Middle frontal gyrus (tissue), 1 donor: Measurements from ENCODE around the gene TMEM151A.
"Not testable (repeated sequence)": the region's sequence is repeated elsewhere in the genome, so short reads cannot be mapped to it uniquely, and the experiment has no call there.

Experiments used
- DNase-seq: peaks from one replicate; pipeline ENCODE4 v3.0.0-alpha.2; 2015; ENCODE audit warnings: low spot score; ENCODE audit errors: extremely low spot score

TMEM151A gene

DNA sequence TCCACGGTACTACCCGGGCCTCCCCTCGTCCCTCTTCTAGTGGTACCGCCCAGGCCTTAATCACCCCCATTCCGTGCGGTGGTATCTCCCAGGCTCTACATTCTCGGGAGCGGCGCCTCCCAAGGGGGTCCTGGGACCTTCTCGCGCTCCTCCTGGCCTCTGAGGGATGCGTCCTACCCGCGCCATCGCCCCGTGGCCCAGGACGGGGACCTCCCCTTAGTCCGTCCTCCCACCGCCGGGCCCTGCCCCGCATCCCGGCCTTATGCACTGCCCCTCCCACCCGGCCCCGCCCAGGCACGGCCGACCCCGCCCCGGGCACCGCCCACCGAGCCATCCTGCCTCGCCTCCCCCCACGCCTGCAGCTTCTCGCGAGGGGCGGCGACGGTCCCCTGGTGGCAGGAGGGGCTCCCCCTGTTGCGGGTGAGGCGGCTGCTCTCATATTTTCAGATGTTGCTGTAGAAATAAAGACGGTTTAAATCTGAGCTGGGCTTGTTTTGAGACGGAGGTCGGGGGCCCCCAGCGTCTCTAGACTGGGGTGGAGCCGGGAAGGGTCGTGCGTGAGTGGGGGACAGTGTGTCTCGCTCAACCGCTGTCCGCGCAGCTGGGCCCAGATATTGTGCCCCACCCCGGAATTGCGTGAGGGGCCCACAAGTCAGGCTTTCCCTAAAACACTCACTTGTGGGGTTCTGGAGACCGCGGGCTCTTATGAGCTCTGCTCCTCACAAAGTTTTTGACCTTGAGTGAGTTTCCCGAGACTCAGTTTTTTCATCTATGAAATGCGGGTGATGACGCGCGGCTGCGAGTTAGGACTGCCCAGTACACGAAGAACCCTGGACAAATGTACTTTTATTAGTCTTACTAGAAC lies 24.1 kb upstream of the TMEM151A start:
- peak; percentile 53 for DNase-seq

GRCh38 chr11:66268244-66268951 lies 23.3 kb upstream of the TMEM151A start, which contains the start of gene RAB1B:
RAB1B (plus strand) TSS chr11:66268639; CDS start chr11:66268680, 41 bp downstream.
- peak; percentile 100 for DNase-seq

DNA sequence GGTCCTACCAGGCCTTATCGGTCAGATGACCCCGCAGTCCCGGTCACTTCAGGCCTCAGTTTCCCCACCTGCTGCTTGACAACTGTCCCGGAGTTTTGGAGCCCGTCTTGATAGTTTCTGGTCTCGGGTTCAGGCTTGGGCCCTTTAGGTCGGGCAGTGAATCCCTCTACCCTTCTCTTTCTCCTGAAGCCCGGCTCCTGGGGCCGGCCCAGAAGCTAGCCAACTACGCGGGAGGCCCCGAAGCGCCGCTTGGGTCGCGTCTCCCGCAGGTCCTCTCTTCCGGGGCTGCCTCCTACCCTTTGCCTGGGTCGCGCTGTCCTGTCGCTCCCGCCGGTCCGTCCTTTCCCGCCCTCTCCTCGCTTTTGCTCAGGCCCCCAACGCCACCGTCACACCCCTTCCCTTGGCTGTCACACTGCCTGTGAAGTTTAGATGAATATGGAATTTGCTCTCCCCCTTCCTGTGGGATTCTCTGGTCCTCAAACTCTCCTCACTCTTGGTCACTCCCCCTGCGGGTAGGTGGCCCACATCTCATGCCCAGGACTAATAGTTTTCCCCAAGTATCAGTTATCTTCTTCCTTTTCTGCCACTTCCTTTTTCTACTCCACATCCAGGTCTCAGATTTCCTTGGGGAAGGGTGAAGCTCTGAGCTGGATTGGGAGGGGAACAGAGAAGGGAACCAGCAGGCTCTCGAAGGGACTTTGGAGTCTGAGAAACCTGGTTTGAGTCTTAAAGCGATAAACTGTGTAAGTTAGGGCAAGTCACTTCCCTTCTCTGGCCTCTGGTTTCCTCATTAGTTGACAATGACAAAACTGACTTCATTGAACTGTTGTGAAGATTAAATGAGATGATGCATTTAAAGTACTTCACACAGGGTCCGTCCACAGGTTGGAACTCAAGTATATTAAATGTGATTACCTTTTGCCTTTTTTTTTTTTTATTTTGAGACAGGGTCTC lies 22.5 kb upstream of the TMEM151A start:
- DNase-seq = no peak

GRCh38 chr11:66271816-66272215 lies 19.9 kb upstream of the TMEM151A start:
- DNase-seq = no peak

GRCh38 chr11:66272596-66272995 lies 19.1 kb upstream of the TMEM151A start:
- DNase-seq = no peak

- no peak for DNase-seq
Measured at GRCh38 chr11:66274219-66274618, 17.5 kb upstream of the TMEM151A start.

GRCh38 chr11:66275396-66275795 lies 16.3 kb upstream of the TMEM151A start:
- DNase-seq = no peak

GRCh38 chr11:66275984-66276612 lies 15.6 kb upstream of the TMEM151A start:
- no peak for DNase-seq

DNA sequence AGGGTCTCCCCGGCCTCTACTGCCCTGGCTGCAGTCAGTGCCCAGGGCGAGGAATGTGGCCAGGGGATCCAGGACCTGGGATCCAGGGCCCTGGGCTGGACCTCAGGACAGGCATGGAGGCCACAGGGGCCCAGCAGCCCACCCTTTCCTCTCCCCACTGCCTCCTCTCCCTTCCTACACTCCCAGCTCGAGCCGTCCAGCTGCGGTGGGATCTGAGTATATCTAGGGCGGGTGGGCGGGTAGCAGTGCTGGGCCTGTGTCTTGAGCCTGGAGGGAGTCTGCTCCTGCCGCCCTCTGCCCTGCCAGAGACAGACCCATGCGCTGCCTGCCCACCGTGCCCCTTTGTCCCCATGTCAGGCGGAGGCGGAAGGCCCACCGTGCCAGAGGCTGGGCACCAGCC lies 15.1 kb upstream of the TMEM151A start:
- DNase-seq = not testable (repeated sequence)

GRCh38 chr11:66277064-66277463 lies 14.6 kb upstream of the TMEM151A start:
- not testable (repeated sequence) for DNase-seq

DNA sequence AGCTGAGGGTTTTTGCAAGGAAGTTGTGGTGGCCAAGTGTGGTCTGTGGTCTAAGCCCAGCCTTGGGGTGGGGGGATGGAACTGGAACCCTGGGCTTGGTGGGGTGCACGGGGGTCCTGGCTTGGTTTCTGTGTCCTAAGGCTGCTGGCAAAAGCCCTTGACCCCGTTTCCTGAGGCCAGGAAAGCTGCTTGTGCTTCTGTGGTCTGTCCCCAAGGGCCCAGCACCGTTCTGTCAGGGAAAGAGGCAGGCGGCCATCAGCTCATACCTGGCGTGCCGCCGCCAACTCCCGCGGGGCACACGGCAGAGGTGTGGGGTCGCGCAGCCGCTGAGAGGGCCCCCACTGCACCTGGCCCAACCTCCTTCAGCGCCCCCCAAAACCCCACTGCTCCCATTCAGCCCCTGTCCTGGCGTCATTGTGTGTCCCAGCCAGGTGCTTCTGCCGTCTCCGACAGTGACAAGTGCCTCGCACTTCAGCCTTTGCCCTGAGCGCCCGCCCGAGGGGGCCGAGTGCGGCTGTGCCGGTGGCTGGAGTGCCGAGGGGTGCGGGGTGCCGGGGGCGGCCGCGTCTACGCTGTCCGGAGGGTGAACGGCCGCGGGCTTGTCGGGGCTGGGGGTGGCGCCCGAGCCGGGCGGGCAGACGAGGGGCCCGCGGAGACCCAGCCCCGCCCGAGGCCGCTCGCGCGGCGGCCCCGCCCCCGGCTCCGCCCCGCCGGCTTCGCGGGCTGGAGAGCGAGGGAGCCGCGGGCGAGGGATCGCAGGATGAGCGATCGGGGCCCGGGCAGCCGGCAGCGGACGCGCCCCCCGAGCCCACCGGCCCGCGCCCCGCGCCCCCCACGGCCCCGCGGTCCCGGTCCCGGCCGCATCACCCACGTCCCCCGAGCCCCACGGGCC lies 14.0 kb upstream of the TMEM151A start, which contains the start of gene CNIH2:
TSS of gene CNIH2 (plus strand) at position 705 of the 892 bp plus-strand sequence. CDS start 282 bp downstream, outside the sequence.
- DNase-seq = no peak

DNA sequence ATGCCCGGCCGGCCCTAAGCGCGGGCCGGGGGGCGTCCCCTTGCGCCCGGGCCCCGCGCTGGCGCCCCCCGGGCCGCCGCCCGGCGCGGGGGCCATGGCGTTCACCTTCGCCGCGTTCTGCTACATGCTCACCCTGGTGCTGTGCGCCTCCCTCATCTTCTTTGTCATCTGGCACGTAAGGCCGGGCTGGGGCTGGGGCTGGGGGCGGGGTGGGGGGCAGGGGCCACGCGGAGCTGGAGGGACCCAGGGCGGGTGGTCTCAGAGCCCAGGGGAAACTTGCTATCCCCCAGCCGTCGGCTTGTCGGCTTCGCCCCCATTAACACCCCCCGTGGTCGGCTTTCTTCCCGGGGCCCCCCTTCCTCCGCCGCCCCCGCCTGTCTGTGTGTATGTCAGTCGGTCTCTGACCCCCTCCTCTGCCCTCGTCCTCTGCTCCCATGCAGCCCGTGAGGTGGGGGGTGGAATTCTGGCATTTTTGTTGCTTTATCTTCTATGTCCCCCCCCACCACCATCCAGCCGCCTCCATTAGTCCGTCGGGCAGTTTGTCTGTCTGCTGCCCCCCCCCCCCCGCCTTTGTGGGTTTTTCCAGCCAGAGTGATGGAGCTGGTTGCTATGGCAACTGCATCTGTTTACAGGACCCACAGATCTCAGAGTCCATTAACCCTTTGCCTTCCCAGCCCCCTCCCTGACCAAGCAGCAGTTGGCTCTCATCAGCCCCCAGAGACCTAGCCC lies 13.2 kb upstream of the TMEM151A start:
- DNase-seq = no peak

- no peak for DNase-seq
Measured at GRCh38 chr11:66279092-66279734, 12.5 kb upstream of the TMEM151A start.

DNA sequence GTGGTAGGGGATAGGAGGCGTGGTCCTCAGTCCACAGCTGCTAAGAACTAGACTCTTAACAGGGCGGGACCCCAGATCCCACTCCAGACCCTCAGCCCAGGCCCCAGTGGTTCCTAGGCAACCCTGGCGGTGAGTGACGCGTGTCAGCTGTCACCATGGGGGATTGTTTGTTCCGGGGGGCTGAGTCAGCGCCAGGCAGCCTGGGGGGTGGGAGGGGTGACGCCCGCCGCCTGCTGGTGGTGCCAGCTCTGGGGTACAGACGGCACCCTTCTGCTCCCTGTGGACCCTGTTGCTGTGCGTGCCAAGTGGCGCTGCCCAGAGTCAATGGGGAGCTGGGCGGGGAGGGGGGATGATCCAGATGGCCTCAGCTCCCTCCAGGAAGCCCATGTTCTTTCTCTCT lies 11.3 kb upstream of the TMEM151A start:
- no peak for DNase-seq

GRCh38 chr11:66281001-66281400 lies 10.7 kb upstream of the TMEM151A start:
- no peak for DNase-seq

DNA sequence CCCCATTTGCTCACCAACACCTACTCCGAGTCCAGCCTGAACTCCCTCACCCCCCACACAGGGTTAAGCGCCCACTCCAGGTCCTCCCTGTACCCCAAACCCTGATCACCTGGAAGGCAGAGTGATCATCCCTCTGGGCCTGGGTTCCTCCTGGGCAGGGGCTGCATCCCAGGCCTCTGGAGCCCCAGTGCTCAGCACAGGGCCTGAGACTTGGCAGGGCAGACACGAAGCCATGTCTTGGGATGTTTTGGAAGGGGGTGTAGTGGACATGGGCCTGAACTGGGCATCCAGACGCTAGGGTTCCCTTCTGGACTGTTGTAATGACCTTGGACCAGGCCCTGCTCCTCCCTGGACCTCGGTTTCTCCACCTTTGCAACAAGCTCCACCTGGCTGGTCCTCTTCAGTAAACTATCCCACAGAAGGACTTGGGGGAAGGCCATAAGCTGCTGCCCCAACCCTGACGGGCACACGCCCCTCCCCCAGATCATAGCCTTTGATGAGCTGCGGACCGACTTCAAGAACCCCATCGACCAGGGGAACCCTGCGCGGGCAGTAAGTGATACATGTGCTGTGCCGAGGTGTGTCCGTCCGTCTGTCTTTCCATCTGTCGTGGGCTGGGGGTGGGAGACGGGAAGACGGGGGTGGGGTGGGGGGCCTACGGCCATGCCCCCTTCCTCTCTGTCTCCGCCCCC lies 9.8 kb upstream of the TMEM151A start:
- DNase-seq = no peak

GRCh38 chr11:66282468-66283455 lies 8.9 kb upstream of the TMEM151A start:
- DNase-seq = peak; percentile 96
